ENCODE results near the gene TMEM176B.

DNA sequence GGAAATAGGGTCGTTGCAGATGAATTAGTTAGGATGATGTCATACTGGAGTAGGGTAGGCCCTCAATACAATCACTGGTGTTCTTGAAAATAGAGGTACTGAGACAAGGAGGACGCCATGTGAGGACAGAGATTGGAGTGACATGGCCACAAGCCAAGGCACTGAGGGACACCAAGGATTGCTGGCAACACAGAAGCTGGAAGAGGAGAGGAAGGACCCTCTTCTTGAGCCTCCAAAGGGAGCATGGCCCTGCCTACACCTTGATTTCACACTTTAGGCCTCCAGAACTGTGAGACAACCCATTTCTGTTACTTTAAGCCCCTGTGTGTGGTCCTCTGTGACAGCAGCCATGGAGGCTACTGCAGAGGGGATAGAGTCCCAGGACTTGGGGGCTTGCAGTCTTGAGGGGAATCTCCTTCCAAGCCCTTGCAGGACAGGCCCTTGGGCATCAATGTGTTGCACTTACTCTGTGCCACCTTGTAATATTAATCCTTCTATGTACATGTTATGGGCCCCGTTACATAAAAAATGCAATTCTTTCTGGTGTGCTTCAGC is 48.5 kb upstream of the TMEM176B start:
- TF ChIP-seq, protein P1, sequence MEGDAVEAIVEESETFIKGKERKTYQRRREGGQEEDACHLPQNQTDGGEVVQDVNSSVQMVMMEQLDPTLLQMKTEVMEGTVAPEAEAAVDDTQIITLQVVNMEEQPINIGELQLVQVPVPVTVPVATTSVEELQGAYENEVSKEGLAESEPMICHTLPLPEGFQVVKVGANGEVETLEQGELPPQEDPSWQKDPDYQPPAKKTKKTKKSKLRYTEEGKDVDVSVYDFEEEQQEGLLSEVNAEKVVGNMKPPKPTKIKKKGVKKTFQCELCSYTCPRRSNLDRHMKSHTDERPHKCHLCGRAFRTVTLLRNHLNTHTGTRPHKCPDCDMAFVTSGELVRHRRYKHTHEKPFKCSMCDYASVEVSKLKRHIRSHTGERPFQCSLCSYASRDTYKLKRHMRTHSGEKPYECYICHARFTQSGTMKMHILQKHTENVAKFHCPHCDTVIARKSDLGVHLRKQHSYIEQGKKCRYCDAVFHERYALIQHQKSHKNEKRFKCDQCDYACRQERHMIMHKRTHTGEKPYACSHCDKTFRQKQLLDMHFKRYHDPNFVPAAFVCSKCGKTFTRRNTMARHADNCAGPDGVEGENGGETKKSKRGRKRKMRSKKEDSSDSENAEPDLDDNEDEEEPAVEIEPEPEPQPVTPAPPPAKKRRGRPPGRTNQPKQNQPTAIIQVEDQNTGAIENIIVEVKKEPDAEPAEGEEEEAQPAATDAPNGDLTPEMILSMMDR (IDR thresholded peaks at IDR 0.05) = no peak
- TF ChIP-seq POLR2A (IDR thresholded peaks at IDR 0.05) = no peak

Data from testis (tissue), 2 donors.